ENCODE results near the gene POMT2.
"Not testable (repeated sequence)": the region's sequence is repeated elsewhere in the genome, so short reads cannot be mapped to it uniquely, and the experiment has no call there.

The POMT2 gene, protein sequence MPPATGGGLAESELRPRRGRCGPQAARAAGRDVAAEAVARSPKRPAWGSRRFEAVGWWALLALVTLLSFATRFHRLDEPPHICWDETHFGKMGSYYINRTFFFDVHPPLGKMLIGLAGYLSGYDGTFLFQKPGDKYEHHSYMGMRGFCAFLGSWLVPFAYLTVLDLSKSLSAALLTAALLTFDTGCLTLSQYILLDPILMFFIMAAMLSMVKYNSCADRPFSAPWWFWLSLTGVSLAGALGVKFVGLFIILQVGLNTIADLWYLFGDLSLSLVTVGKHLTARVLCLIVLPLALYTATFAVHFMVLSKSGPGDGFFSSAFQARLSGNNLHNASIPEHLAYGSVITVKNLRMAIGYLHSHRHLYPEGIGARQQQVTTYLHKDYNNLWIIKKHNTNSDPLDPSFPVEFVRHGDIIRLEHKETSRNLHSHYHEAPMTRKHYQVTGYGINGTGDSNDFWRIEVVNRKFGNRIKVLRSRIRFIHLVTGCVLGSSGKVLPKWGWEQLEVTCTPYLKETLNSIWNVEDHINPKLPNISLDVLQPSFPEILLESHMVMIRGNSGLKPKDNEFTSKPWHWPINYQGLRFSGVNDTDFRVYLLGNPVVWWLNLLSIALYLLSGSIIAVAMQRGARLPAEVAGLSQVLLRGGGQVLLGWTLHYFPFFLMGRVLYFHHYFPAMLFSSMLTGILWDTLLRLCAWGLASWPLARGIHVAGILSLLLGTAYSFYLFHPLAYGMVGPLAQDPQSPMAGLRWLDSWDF

GRCh38 chr14:77320238-77320935 lies at the start of gene POMT2:
Gene POMT2 (minus strand): TSS chr14:77320883. CDS start chr14:77320681, 202 bp downstream.
- peak; percentile 77 to 88 (median 86) for DNase-seq (ENCODE audit: low read depth in 4 of 4, low spot score in 1 of 4)

DNA sequence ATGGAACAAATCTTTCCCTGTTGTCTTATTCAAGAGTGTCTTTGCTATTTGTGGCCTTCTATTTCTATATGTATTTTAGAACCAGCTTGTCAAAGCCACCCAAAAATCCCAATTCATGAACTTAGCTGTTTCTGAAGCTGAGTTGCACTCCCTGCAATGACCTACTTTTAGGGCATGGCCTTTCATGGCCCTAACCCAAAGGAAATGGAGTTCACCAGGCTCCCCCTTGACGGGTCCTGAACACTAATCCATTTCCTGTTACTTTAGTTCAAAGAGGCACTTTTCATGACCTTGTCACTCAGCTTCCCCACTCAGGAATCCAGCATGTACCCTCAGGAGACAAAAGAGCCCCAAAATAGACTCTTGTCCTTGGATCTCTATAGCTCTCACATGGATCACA lies 48.6 kb upstream of the POMT2 start:
- DNase-seq (ENCODE audit: low read depth in 4 of 4, low spot score in 1 of 4) = no peak

DNA sequence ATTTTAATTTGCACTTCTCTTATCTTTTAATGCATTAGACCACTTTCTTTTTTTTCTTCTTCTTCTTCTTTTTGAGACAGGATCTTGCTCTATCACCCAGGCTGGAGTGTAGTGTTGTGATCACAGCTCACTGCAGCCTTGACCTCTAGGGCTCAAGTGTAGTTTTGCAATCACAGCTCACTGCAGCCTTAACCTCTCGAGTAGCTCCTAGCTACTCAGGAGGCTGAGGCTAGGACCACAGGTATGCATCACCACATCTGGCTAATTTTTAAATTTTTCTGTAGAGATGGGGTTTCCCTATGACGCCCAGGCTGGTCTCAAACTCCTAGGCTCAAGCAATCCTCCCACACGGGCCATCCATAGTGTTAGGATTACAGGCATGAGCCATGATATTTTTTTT lies 43.5 kb upstream of the POMT2 start:
- DNase-seq (ENCODE audit: low read depth in 4 of 4, low spot score in 1 of 4) = no peak

- DNase-seq (ENCODE audit: low read depth in 4 of 4, low spot score in 1 of 4) = no peak
Observed at GRCh38 chr14:77359626-77360025, 38.9 kb upstream of the POMT2 start.

DNA sequence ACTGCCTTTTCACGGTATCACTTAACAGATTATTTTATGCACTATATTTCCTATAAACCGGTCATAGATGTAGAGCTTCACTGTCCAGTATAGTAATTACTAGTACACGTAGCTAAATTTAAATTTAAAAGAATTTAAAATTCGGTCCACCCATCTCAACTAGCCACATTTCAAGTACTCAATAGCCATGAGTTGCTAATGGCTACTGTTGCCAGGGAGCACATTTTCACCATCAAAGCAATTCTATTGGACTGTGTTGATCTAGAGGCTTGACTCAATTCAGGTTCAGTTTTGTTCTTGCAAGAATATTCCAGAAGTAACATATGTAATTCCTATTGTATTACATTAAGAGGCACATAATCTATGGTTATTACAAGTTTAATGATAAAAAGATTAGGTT lies 36.2 kb upstream of the POMT2 start:
- DNase-seq (ENCODE audit: low read depth in 4 of 4, low spot score in 1 of 4) = no peak

- no peak for DNase-seq (ENCODE audit: low read depth in 4 of 4, low spot score in 1 of 4)
Observed at GRCh38 chr14:77355811-77356210, 35.1 kb upstream of the POMT2 start.

GRCh38 chr14:77353469-77354141 lies 32.9 kb upstream of the POMT2 start:
- no peak for DNase-seq (ENCODE audit: low read depth in 4 of 4, low spot score in 1 of 4)

DNA sequence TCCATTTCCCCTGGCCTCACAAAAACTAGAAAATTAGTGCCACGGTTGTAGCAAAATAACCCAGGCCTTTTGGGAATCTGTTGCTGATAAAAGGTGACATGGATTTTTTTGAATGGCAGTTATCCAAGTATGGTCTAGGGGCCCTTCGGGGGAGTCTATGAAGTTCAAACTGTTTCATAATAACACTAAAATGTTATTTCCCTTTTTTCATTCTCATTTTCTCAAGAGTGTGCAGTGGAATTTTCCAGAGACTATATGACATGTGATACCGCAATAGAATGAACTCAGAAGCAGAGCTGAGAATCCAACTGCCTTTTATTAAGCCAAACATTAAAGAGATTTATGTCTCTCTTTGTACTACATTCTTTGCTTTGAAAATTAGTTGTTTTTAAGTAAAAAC lies 27.1 kb upstream of the POMT2 start:
- DNase-seq (ENCODE audit: low read depth in 4 of 4, low spot score in 1 of 4) = no peak

DNA sequence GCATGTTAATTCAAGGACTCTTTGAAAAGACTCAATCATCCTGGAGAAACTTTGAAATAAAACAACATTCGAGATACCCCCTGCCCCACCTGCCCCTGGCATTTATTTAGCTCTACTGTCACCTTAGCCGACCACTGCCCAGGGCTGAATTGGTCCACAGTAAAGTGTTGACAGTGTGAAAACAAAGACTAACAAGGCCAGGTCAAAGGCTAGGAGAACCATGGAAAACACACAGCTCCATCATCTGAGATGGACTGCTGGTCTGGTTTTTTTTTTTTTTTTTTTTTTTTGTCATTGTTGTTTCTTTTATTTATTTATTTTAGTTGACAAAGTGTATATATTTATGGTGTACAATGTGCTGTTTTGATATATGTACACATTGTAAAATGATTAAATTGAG lies 25.8 kb upstream of the POMT2 start:
- no peak for DNase-seq (ENCODE audit: low read depth in 4 of 4, low spot score in 1 of 4)

- DNase-seq (ENCODE audit: low read depth in 4 of 4, low spot score in 1 of 4) = no peak
Observed at GRCh38 chr14:77344377-77344996, 23.8 kb upstream of the POMT2 start.

DNA sequence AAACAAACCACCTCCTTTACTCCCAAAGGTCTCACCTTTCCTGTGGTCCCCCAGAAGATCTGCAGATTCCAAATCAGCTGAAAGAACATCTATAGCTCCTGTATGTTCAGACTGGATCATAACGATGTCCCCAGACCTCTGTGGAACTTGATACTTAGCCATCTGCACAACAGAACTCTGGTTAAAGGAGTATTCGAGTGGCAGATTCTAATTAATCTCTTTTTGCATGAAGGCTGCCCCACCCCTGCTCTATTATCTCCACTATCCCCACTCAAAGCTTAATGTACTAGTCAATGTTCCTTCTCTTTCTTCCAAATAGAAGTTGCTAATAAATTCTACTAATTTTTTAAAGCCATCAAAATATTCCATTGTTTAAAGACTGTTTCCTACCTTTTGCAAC lies 23.0 kb upstream of the POMT2 start:
- no peak for DNase-seq (ENCODE audit: low read depth in 4 of 4, low spot score in 1 of 4)

DNA sequence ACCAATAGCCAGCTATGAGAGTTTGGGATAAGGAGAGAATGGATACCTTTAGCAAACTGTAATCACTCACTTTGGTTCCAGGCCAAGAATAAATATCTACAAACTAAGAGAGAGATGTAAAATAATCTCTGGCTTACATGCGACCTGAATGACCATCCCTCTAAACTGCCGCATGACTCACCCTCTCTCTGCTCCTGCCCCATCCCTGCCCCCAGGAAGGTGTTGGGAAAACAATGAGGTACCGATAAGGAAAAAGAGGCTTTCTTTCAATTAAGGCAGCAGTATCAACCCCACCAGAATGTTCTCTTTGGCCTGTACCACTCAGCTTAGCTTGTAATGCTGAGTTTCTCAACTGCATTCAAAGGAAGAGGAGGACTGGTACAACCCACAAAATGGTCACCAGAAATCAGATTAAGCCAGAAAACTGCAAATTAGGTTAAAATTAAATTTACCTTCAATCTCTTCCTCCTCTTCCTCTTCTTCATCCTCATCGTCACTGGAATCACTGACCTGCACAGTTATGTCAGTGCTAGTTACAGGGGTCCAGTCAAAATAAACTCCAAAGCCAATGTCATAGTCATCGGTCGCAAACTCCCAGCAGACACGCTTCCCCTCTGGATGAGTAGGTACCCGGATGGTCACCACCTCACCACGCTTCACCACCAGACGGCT lies 22.2 kb upstream of the POMT2 start:
- DNase-seq (ENCODE audit: low read depth in 4 of 4, low spot score in 1 of 4) = no peak

DNA sequence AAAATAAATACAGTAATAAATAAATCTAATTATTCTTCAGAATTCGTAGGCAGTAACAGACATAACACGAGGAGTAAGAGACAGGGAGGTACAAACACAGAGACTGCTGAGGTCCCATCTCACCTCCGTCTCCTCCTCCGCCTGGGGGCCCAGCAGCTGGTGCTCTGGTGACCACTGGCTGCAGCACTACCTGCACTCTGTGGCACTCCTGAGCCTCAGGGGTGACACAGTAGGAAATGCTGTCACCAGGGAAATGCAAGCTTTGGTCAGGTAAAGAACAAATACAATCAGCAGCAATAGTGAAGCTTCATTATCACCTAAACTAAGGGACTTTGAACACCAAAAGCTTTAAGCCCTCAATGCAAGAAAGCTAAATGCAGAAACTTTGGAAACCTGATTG lies 19.7 kb upstream of the POMT2 start:
- no peak for DNase-seq (ENCODE audit: low read depth in 4 of 4, low spot score in 1 of 4)

DNA sequence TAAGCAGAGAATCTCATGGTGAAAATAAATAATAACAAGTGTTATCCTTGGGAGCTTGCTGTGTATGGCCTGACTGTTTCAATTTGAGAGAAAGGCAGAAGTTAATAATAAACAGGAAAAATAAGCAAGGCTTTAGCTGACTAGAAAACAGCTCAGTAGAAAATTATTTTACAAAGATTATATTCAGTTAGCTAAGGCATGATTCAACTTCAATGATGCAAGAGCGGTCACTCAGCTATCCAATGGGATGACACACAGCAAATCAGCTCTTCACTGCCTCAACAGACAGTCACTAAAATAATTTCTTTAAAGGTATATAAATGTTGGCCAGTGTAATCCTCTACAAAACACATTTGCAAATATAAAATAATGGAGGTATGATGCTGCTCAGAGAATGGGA lies 18.7 kb upstream of the POMT2 start:
- no peak for DNase-seq (ENCODE audit: low read depth in 4 of 4, low spot score in 1 of 4)

- DNase-seq (ENCODE audit: low read depth in 4 of 4, low spot score in 1 of 4) = no peak
Observed at GRCh38 chr14:77338302-77338701, 17.6 kb upstream of the POMT2 start.

- no peak for DNase-seq (ENCODE audit: low read depth in 4 of 4, low spot score in 1 of 4)
Observed at GRCh38 chr14:77337880-77338279, 17.2 kb upstream of the POMT2 start.

DNA sequence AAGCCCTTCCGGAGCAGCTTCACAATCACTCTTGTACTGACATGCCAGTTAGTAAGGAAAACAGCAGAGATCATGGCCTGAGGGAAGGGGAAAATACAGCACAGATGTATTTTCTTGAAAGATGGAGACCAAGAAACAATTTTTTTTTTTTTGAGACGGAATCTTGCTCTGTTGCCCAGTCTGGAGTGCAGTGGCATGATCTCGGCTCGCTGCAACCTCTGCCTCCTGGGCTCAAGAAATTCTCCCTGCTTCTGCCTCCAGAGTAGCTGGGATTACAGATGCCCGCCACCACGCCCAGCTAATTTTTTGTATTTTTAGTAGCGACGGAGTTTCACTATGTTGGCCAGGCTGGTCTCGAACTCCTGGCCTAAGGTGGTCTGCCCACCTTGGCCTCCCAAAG lies 16.6 kb upstream of the POMT2 start:
- DNase-seq (ENCODE audit: low read depth in 4 of 4, low spot score in 1 of 4) = not testable (repeated sequence)

- no peak for DNase-seq (ENCODE audit: low read depth in 4 of 4, low spot score in 1 of 4)
Observed at GRCh38 chr14:77335576-77335975, 14.9 kb upstream of the POMT2 start.

GRCh38 chr14:77329872-77330271 lies 9.2 kb upstream of the POMT2 start:
- DNase-seq (ENCODE audit: low read depth in 4 of 4, low spot score in 1 of 4) = no peak

GRCh38 chr14:77327111-77327510 lies 6.4 kb upstream of the POMT2 start:
- DNase-seq (ENCODE audit: low read depth in 4 of 4, low spot score in 1 of 4) = no peak

GRCh38 chr14:77325746-77326094 lies 5.0 kb upstream of the POMT2 start:
- no peak for DNase-seq (ENCODE audit: low read depth in 4 of 4, low spot score in 1 of 4)

Measured in stimulated activated CD4-positive, alpha-beta T cell treated with anti-CD3 and anti-CD28 coated beads, Interleukin-1b, Interleukin-23, amount 100 ng/mL, for 24 hours (primary cell).